ENCODE measurements around the gene CRB2. TPM values are rescaled to one million over a fixed set of nuclear protein-coding genes. Genes with fewer than 3 reads are reported as not detected.

Gene CRB2

GRCh38 chr9:123425836-123426365 lies 69.9 kb downstream of the CRB2 start:
- DNase-seq (ENCODE audit: low read depth in 1 of 2, low spot score in 1 of 2) = no peak
- Histone ChIP-seq H3K4me3 (replicated peaks; ENCODE audit: insufficient read depth, low read length) (no peak overlapping the region), H3K27ac (replicated peaks) (no peak overlapping the region), H3K27me3 (ENCODE audit: insufficient read depth, poor library complexity, severe bottlenecking) (no peaks in the 10 kb centered on the region)
- TF ChIP-seq GABPA (IDR thresholded peaks at IDR 0.05; ENCODE audit: low read depth) (no peak), SPI1 (IDR thresholded peaks at IDR 0.05; ENCODE audit: borderline replicate concordance, low read depth) (no peak), REST (IDR thresholded peaks at IDR 0.05; ENCODE audit: insufficient replicate concordance, low read depth) (no peak), POLR2AphosphoS5 (IDR thresholded peaks at IDR 0.05; ENCODE audit: low read depth) (no peak), CTCF (IDR thresholded peaks at IDR 0.05; ENCODE audit: insufficient read depth, low read length) (no peak)

- TF ChIP-seq POLR2AphosphoS5 (IDR thresholded peaks at IDR 0.05; ENCODE audit: low read depth) (no peak), CTCF (IDR thresholded peaks at IDR 0.05; ENCODE audit: insufficient read depth, low read length) (no peak), SPI1 (IDR thresholded peaks at IDR 0.05; ENCODE audit: borderline replicate concordance, low read depth) (no peak), GABPA (IDR thresholded peaks at IDR 0.05; ENCODE audit: low read depth) (no peak), REST (IDR thresholded peaks at IDR 0.05; ENCODE audit: insufficient replicate concordance, low read depth) (no peak)
- peak in 1 of 2 experiments; percentile 4 for DNase-seq (ENCODE audit: low read depth in 1 of 2, low spot score in 1 of 2)
- Histone ChIP-seq H3K27me3 (ENCODE audit: insufficient read depth, poor library complexity, severe bottlenecking) (no peaks in the 10 kb centered on the region), H3K4me3 (replicated peaks; ENCODE audit: insufficient read depth, low read length) (no peak overlapping the region), H3K27ac (replicated peaks) (no peak overlapping the region)
Observed at GRCh38 chr9:123426406-123426805, 70.4 kb downstream of the CRB2 start.

Small RNAs within 50 kb of the gene (microRNA-seq; reads per million reads assigned to microRNA genes)
- not detected for gene MIR601
